ENCODE results near the gene PITX3. TPM values are rescaled to one million over a fixed set of nuclear protein-coding genes. Genes with fewer than 3 reads are reported as not detected.
"Not testable (repeated sequence)": the region's sequence is repeated elsewhere in the genome, so short reads cannot be mapped to it uniquely, and the experiment has no call there.

Gene PITX3
- total RNA-seq, 1 experiment from 2014 or later: not detected

DNA sequence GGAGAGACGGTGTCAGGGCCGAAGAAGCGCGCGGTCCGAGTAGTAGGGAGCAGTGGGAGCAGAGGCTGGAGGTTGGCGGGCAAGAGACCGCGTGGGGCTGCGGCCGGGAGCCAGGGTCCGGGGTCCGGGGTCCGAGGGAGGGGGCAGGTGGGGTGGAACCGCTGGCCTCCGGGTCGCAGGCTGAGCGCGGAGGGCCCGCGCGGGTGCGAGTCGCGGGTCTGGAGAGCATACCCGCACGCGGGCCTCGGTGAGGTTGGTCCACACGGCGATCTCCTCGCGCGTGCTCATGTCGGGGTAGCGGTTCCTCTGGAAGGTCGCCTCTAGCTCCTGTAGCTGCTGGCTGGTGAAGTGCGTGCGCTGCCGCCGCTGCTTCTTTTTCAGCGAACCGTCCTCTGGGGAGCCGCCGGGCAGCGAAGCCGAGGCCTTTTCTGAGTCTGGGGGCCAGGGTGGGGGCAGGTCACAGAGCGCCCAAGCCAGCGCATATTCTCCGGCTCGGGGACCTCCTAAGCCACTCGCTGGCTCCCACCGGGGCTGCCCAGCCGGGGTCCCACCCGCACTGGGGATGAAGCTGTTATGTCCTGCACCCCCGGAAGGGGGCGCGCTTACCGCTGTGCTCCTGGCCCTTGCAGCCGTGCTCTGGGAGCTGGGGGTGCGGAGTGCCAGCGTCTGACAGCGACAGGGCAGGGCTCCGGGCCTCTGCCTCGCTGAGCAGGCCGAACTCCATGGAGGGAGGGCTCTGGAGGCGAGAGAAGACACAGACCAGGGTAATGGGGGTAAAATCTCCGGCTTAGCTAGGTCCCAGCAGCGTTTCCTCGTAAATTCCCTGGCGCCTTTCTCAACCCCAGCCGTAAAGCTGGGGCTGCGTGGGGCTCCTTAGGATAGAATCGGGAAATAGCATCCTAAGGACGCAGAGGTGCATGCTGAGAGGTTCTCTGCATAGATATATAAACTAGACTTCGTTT lies 9.7 kb downstream of the PITX3 start:
- no peak for DNase-seq (ENCODE audit: low read depth)
- in situ Hi-C loops (cut with HindIII; ENCODE audit: low pct_unique_long_range_greater_than_20kb, low sequenced_read_pairs): no loop called here

DNA sequence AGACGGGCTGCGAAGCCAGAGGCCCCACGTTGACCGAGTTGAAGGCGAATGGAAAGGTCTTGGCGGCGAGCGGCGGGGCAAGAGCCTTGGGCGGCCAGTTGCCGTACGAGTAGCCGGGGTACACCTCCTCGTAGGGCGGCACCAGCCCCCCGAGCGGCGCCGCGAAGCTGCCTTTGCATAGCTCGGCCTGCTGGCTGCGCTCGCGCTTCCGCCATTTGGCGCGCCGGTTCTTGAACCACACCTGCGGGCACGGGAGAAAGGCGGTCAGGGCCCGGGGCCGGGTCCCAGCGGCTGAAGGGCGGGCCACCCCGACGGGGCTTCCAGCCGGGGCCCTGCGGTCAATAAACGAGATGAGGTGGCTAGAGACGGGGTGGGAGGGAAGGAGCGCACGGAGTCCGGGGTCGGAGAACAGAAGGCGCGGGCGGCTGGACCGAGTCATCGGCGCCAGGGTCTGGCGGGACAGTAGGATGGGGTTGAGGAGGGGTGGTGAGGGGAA lies 10.4 kb downstream of the PITX3 start:
- in situ Hi-C loops (cut with HindIII; ENCODE audit: low pct_unique_long_range_greater_than_20kb, low sequenced_read_pairs): no loop called here
- no peak for DNase-seq (ENCODE audit: low read depth)

DNA sequence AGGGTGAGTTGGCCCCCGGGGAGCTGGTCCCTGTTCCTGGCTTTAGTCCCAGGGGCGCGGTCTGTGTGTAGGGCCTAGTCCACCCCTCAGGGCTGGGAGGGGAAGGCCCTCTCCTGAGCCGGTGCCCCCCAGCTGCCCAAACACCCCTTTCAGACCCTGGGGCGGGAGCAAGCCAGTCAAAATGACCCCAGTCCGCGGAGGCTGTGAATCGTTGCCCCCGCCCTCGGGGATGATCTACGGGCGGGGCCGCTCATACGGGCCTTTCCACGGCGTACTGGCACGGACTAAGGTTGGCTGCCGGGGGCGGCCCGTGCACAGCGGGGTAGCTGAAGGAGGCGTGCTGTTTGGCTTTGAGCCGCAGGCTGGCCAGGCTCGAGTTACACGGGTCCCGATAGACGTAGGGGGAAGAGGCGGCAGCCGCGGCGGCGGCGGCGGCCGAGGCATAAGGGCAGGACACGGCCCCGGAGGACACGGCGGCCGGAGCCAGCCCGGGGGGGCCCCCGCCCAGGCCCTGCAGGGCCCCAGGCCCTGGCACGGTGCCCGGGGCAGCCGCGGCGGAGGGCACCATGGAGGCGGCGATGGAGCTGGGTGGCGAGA lies 10.9 kb downstream of the PITX3 start:
- DNase-seq (ENCODE audit: low read depth): no peak
- in situ Hi-C loops (cut with HindIII; ENCODE audit: low pct_unique_long_range_greater_than_20kb, low sequenced_read_pairs): no loop called here

DNA sequence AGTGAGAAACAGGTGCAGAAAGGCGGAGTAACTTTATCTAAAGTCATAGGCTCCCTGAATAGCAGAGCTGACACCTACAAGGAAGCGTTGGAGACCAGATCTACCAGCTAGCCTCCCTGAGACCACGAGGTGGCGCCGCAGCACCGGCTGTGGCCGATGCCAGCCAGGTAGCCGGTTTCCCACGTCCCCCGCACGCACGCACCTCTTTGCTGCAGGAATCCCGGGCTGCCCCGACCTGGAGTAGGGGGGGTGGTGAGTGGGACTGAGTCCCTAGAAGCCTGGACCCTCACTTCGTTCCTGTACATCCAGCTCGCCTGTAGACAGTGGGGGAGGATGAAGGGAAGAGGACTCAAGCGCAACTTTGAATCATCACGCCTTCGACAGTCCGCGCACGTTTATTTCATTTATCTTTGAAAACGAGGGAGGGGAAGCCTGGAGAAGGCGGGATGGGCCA lies 11.5 kb downstream of the PITX3 start:
- in situ Hi-C loops (cut with HindIII; ENCODE audit: low pct_unique_long_range_greater_than_20kb, low sequenced_read_pairs): loop anchor here (10.0 kb wide), 1 partner anchor 125 kb away; no protein-coding TSS in a partner anchor
- peak; percentile 52 for DNase-seq (ENCODE audit: low read depth)

DNA sequence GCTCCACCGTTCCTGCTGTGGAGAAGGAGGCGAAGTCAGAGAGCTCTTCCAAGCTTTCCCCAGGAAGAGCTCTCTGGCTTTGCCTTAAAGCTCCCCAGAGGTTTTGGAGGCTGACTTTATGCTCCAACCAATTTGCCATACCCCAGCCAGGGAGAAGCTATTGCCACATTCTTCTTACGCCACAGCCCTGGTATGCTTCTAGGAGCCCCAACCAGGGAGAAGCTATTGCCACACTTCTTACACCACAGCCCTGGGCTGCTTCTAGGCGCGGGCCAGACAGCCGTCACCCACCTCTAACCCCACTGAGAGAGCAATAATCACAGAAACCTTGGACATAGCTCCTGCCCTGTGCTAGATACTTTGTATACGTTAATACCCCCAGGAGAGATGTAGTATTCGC lies 14.3 kb downstream of the PITX3 start:
- in situ Hi-C loops (cut with HindIII; ENCODE audit: low pct_unique_long_range_greater_than_20kb, low sequenced_read_pairs): loop anchor here (10.0 kb wide), 1 partner anchor 128 kb away; no protein-coding TSS in a partner anchor
- DNase-seq (ENCODE audit: low read depth): no peak

DNA sequence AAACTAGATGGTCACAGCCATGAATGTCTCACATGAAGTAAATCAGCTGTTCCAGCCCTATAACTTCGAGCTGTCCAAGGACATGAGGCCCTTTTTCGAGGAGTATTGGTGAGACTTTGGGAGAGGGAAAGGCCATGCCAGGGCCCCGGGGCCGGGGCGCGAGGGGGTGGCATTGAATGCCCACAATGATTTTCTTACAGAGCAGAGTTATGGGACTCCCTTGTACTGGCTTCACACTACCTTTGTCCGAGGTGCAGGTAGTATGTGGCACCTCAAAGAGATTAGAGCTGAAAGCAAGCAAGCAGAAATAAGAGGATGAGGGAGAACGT lies 14.8 kb downstream of the PITX3 start:
- in situ Hi-C loops (cut with HindIII; ENCODE audit: low pct_unique_long_range_greater_than_20kb, low sequenced_read_pairs): loop anchor here (10.0 kb wide), 1 partner anchor 128 kb away; no protein-coding TSS in a partner anchor
- DNase-seq (ENCODE audit: low read depth): no peak

DNA sequence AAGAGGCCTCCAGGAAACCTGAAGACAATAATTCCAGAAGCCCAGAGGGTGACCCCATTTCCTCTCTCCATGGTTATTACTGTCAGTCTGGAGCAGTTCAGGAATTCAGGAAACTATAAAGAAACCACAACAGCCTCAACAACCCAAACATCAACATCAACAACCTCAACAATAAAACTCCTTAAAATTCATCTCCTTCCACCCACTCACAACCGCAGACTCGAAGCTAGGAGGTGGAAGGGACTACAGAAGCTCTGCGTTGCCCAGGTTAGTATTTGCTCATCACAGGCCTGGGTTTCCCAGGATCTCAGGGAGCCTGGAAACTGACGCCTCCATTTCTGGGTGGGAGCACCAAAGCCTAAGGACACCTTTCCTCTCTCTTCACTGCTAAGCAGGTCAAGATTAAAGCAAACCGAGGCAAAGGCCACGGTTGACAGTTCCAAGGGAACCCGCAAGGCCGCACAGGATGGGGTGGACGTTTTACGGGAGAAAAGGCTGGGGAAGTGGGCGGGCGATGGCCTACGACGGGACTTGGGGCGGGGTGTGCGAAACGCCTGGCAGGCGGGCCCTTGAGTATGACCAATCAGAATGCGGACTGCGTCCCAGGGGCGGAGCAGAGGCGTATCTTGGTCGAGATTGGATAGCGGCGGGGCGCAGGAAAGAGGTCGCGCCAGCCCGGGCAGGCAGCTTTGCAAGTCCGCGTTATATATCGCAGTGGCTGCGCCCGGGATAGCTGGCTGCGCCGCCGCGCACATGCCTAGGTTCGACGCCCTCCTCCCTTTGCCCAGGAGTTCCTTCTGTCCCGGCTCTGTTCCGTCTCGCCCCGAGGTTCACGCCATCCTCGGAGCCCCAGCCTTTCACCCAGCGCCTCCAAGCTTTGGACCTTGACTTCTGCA lies 15.4 kb downstream of the PITX3 start, which contains the start of gene ELOVL3:
ELOVL3 (plus strand) TSS at position 654 of the 896 bp plus-strand sequence. CDS start 250 bp downstream, outside the sequence.
- in situ Hi-C loops (cut with HindIII; ENCODE audit: low pct_unique_long_range_greater_than_20kb, low sequenced_read_pairs): loop anchor here (10.0 kb wide), 1 partner anchor 129 kb away; no protein-coding TSS in a partner anchor
- DNase-seq (ENCODE audit: low read depth): peak; percentile 76

DNA sequence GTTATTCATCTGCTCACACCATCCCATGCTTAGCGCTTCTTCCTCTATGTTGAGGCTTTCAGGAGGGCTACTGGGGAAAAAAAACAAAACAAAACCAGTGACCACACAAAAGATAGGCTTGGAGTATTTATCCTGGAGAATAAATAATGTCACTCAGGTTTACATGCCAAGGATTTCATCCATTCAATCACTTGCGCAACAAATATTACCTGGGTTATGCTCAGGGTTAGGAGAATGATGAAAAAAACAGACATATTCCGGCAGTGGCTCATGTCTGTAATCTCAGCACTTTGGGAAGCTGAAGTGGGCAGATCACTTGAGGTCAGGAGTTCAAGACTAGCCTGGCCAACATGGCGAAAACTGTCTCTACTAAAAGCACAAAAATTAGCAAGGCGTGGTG lies 18.5 kb downstream of the PITX3 start:
- DNase-seq (ENCODE audit: low read depth): no peak
- in situ Hi-C loops (cut with HindIII; ENCODE audit: low pct_unique_long_range_greater_than_20kb, low sequenced_read_pairs): loop anchor here (10.0 kb wide), 1 partner anchor 132 kb away; no protein-coding TSS in a partner anchor

DNA sequence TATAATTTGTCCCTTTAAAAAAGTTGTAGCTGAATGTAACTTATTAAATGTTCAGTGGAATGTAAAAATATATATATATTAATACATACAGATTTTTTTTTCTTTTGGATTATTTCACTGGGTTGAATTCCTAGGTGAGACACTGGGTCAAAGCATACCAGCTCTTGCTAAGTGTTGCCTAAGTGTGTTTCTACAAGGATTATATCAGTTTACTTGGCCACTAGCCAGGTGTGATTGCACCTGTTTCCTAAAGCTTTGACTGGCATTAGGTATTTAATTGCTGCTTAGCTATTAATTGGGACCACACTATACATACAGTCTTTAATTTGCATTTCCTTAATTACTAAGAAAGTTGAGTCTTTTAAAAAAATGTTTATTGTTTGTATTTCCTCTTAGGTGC lies 20.7 kb downstream of the PITX3 start:
- no peak for DNase-seq (ENCODE audit: low read depth)
- in situ Hi-C loops (cut with HindIII; ENCODE audit: low pct_unique_long_range_greater_than_20kb, low sequenced_read_pairs): loop anchor here (10.0 kb wide), 1 partner anchor 134 kb away; no protein-coding TSS in a partner anchor

DNA sequence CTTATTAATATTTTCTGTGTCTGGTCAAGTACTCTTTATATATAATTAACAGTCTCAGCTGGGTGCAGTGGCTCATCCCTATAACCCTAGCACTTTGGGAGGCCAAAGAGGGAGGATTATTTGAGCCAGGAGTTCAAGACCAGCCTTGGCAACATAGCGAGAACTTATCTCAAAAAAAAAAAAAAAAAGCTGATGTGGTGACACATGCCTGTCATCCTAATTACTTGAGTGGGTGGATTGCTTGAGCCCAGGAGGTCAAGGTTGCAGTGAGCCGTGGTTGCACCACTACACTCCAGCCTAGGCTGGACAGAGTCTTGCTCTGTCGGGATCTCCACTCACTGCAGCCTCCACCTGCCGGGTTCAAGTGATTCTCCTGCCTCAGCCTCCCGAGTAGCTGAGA lies 21.9 kb downstream of the PITX3 start:
- no peak for DNase-seq (ENCODE audit: low read depth)
- in situ Hi-C loops (cut with HindIII; ENCODE audit: low pct_unique_long_range_greater_than_20kb, low sequenced_read_pairs): no loop called here

DNA sequence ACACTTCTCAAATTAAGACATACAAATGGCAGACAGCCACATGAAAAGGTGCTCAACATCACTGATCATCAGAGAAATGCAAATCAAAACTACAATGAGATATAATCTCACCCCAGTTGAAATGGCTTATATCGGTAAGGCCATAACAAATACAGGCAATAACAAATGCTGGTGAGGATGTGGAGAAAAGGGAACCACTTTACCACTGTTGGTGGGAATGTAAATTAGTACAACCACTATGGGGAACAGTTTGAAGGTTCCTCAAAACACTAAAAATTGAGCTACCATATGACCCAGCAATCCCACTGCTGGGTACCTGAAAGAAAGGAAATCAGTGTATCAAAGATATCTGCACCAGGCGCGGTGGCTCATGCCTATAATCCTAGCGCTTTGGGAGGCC lies 27.7 kb downstream of the PITX3 start:
- in situ Hi-C loops (cut with HindIII; ENCODE audit: low pct_unique_long_range_greater_than_20kb, low sequenced_read_pairs): not testable (repeated sequence)

DNA sequence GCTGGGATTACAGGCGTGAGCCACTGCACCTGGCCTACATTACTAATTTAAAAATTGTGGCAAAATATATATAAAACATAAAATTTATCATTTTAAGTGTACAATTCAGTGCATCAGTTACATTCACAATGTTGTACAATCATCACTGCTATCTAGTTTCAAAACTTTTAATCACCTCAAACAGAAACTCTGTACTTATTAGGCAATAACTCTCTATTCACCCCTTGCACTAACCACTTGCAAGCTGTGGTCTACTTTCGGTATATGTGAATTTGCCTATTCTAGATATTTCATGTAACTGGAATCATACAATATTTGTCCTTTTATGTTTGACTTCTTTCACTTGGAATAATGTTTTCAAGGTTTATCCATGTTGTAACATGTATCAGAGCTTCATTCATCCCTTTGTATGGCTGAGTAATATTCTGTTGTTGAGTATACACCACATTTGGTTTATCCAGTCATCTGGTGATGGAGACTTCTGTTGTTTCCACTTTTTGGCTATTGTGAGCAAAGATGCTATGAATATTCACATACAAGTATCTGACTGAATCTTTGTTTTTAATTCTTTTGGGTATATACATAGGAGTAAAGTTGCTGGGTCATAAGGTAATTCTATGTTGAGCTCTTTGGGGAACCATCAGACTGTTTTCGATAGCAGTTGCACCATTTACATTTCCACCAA lies 29.6 kb downstream of the PITX3 start:
- no peak for DNase-seq (ENCODE audit: low read depth)
- in situ Hi-C loops (cut with HindIII; ENCODE audit: low pct_unique_long_range_greater_than_20kb, low sequenced_read_pairs): no loop called here

More for the DNA sequence above, 27.7 kb downstream of the PITX3 start:
- DNase-seq (ENCODE audit: low read depth): not testable (repeated sequence)

DNA sequence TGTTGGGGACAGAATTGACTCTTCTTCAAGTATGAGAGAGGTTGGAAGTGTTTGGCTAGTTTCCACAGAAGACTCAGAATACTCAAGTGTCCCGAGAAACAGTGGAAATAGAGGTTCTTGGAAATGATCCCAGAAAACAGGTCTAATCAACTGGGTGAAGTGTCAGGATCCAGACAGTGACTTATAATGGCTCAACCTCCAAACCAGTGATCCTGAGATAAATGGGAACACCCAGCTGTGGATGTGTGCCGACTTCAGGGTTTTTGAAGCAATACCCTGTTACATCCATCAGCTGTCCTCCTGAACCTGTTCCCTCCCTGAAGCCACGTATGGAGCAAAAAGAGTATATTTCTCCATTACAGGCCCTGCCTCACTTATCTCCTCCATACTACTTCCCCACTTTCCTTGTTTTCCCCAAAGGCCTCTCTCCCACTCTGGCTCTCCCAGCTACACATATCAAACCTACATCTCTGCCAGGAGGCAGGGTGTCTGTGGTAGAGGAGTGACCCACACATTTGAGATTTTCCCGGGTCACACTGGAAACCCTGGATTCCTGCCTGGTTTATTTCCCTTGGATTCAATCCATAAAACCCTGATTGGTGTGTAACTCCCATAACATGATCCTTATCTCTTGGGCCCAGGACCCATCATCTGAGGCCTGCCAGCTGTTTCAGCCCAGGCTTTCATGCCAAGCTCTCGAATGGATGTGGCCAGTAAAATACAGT lies 32.8 kb downstream of the PITX3 start:
- in situ Hi-C loops (cut with HindIII; ENCODE audit: low pct_unique_long_range_greater_than_20kb, low sequenced_read_pairs): no loop called here
- DNase-seq (ENCODE audit: low read depth): no peak

DNA sequence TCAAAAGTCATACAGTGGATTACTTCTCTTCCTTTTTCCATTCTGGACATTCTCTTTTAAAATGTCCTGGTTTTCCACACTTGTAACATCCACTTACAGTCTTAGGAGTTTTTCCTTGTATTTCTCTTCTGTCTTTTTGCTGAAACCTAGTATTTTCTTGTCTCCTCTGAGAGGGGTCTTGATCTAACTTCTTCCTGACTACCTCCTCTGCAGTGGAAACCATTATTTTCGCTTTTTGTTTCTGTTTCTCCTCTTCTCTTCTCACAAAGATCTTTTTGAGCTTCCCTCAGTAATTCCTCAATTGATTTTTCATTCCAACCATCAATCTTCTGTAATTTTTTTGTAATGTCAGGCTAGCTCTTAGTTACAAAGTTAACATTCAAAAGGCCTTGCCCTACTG lies 38.9 kb downstream of the PITX3 start:
- in situ Hi-C loops (cut with HindIII; ENCODE audit: low pct_unique_long_range_greater_than_20kb, low sequenced_read_pairs): no loop called here
- no peak for DNase-seq (ENCODE audit: low read depth)

DNA sequence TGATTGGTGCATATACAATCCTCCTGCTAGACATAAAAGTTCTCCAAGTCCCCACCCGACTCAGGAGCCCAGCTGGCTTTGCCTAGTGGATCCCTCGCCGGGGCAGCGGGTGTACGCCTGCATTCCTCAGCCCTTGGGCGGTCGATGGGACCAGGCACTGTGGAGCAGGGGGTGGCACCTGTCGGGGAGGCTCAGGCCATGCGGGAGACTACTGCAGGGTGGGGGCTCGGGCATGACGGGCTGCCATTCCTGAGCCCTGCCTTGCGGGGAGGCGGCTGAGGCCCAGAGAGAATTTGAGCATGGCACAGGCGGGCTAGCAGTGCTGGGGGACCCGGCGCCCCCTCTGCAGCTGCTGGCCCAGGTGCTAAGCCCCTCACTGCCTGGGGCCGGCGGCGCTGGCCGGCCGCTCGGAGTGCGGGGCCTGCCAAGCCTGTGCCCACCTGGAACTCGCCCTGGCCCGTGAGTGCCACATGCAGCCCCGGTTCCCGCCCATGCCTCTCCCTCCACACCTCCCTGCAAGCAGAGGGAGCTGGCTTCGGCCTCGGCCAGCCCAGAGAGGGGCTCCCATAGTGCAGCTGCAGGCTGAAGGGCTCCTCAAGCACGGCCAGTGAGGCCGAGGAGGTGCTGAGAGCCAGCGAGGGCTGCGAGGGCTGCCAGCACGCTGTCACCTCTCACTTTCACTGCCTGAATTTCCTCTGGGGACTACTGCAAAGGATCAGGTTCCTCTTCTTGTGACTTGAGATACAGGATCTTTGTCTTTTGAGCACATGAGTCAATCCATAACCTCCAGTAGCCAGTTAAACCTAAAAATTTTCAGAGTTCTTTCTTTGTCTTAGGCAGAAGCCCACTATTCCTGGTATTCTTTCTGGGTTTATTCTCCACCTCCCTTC lies 40.3 kb downstream of the PITX3 start:
- in situ Hi-C loops (cut with HindIII; ENCODE audit: low pct_unique_long_range_greater_than_20kb, low sequenced_read_pairs): no loop called here
- no peak for DNase-seq (ENCODE audit: low read depth)

DNA sequence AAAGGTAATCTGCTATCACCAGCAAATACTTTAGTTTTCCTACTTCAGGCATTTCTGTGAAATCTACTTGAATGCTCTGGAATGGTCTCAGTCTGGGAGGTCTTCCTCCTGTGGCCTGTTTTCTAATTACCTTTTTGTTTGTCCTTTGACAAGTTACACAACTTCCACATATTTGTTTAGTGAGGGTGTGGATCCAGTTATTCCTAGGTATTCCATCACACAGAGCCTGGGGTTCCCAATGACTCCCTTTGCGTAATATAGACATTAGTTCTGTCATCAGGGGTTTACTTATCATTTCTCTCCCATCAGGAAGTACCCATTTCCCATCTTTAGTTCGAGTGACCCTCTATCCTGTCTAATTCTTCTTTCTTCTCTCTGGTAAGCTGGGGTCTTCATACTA lies 43.3 kb downstream of the PITX3 start:
- DNase-seq (ENCODE audit: low read depth): no peak
- in situ Hi-C loops (cut with HindIII; ENCODE audit: low pct_unique_long_range_greater_than_20kb, low sequenced_read_pairs): no loop called here

Measured in Caki2 (cell line).